Activated CD8-positive, alpha-beta memory T cell treated with anti-CD3 and anti-CD28 coated beads, Interleukin-2, amount 50 U/mL, for 24 hours (primary cell): ENCODE measurements around the gene LAMB3.

Experiments used
- DNase-seq: peaks from one replicate; pipeline ENCODE4 v3.0.0-alpha.2; 2020; ENCODE audit errors: extremely low read depth

LAMB3 gene

DNA sequence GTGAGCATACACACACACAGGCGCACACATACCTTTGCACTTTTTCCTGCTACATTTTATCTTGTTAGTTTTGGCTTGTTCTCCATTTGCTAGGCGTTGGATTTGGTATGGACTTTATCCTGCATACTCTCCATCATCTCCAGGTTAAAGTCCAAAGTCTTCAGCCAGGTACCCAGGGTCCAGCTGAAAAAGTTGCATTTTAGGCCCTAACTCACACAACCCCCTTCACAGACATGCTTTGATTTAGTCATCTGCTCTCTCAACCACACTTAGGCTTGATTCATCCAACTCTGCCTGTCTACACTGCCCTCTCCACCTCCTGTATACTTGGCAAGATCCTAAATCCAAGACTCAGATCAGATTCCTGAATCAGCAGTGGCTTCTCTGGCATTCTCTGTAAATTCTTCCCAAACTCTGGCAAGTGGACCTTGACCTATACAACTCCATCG lies 10.7 kb upstream of the LAMB3 start:
- no peak for DNase-seq

GRCh38 chr1:209661071-209661470 lies 8.8 kb upstream of the LAMB3 start:
- no peak for DNase-seq

DNA sequence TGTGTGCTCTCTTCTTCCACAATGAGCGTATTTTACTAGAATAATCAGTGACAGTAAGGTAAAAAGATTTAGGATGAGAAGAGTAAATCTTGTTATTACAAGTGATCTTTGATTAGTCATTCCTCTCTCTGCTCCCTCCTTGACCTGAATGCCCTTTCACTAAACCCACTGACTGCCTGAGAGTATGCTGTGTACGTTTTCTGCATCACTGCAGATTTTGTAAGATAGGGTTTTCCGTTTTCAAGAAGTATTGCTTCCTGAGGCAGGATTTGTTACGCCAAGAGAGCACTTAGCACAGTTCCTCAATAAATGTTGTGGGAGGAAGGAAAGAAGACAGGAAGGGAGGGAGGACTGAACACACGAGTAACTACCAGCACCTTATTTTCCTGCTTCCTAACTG lies 7.7 kb upstream of the LAMB3 start:
- no peak for DNase-seq

DNA sequence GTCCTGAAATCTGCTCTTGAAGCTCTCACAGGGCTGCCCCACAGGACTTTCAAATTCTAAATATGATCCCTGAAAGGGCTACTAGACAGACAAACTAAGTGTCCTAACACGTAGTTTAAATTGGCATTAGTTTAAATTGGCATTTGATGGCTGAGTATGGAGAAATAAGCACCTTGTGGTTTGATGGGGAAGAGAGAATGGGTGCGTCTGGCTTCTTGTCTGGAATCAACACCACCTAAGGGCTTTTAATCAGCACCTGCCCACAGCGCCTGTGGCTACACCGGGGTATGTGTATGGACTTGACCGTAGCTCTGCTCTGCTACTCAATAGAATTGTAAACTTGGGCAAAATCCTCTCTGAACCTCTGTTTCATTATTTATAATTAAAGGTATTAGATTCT lies 5.7 kb upstream of the LAMB3 start:
- DNase-seq: no peak

- DNase-seq: no peak
Observed at GRCh38 chr1:209657140-209657879, 5.1 kb upstream of the LAMB3 start.

- DNase-seq: no peak
Observed at GRCh38 chr1:209655411-209656231, 3.4 kb upstream of the LAMB3 start.

DNA sequence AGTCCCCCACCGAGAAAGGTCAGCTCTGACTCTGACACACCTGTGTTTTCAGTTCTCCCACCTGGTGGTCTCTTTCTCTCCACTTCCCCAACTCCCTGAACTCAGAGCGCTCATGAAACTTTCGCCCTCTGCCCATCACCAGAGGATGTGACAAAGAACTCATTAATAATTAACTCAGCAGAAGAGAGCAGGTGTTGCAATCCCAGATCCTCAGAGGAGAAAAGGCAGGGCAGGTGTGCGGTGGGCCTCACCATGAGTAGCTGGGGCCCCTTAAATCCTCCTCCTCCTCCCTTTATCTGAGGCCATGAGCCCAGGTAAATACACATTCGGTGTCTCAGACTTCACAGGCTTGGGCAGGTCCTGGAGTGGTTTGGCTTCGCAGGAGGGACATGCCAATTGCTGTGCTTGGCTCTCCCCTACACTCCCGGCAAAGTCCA lies 1.7 kb upstream of the LAMB3 start:
- DNase-seq: no peak

DNA sequence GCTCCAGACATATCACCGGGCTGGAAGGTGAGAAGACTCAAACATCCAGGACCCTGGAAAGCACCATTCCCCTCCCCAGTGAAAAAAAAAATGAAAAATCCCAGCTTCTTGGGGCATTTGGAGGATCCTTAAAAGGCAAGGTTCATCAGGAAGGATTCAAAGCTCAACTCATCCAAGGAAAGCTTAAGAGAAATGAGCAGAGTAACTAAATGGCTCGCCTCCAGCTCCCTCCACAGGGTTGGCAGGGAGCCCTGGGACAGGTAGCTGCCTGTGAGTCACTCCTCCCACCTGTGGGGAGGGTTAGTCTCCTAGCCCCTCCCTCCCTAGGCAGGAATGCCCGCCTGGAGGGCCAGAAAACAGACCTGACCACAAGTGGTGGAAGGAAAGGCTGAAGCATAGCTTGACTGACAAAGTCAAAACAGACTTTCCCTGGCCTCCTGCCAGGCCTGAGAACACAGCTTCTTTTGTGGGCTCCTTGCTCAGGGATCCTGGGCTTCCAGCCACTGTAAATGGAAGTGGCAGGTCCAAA lies 712 bp upstream of the LAMB3 start:
- no peak for DNase-seq

GRCh38 chr1:209651138-209651587 lies 1.1 kb downstream of the LAMB3 start:
- DNase-seq: no peak

- no peak for DNase-seq
Observed at GRCh38 chr1:209650454-209650853, 1.8 kb downstream of the LAMB3 start.

GRCh38 chr1:209648931-209649776 lies 3.1 kb downstream of the LAMB3 start:
- DNase-seq: no peak

- DNase-seq: no peak
Observed at GRCh38 chr1:209648346-209648745, 3.9 kb downstream of the LAMB3 start.

DNA sequence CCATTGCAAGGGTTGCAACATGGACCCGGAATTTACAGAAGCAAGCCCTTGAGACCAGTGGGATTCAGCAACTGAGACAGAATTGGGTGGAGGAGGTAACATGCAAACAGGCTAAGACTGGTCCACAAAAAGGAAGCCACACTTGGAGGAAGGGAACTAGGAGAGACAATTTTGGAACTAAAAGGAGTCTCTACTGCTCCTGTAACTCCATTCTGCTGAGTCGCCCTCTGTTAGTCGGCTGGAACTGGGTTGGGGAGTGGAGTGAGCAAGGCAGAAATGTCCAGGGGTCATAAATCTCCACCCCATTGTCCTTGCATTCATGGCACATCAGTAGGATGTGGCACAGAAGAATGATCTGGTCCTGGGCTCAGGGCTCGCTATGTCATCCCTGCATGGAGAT lies 5.1 kb downstream of the LAMB3 start:
- DNase-seq: no peak

DNA sequence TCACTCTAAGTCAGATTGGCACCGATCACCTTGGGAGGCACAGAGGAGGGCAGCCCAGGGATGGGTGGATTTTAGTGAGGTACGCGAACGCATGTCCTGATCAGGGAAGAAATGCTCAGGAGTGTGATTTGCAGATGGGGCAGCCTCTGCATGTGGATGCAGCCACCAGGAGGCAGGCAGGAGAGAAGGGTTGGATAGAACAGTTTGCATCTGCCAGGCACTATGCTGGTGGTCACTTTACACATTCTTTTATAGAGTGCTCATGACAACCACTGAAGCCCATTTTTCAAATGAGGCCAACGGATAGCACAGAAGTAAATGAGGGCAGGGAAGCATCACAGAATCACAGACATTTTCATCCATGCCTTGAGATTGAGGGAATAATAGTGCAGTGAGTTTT lies 5.7 kb downstream of the LAMB3 start:
- no peak for DNase-seq

- DNase-seq: no peak
Observed at GRCh38 chr1:209645574-209646452, 6.4 kb downstream of the LAMB3 start.

DNA sequence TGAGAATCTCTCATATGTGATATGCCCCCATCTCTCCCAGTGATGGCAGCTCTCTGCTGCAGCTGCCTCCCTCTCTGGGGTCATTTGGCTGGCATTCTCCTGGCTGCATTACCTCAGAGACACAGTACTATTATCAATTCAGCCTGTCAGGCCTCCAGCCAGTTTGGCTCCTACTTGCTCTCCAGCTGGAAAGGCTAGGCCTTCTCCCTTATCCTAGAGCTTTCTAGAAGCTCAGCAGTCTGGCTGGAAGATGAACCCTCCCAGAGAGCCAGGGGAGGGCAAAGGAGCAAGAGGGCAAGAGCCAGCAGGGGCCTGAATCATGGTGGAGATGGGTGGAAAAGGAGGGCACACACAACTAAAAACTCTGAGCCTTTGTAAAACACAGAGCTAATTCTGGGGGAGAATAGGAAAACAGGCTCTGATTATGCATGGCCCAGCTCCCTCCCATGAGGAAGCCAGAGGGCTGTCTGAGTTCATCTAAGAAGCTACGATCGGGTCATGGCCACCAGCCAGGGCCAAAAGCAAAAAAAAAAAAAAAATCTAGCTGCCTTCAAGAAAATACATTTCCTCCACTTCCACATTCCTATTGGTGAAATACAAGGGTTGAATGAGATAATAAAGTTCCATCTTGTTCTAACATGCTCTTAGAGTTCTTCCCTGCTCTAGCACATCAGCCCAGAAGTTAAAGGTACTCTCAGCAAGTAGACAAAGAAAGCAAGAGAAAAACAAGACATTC lies 8.8 kb downstream of the LAMB3 start:
- DNase-seq: no peak

DNA sequence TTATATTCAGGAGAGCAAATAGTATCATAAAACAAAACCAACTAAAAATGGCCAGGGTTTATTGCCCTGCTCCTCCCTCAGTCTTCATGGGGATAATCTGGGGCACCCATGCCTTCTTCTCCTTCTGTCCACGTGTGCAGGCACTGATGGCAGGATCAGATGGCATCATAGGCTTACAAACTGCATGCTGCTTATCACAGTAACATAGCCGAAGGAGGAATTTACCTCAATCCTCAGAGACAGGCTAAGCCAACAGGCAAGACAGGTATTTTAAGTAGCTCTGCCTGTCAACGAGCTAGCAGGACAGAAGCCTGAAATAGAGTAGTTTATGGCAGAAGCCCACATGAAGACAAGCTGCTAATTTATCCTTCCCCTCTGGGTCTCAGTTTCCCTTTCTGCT lies 9.4 kb downstream of the LAMB3 start:
- no peak for DNase-seq

DNA sequence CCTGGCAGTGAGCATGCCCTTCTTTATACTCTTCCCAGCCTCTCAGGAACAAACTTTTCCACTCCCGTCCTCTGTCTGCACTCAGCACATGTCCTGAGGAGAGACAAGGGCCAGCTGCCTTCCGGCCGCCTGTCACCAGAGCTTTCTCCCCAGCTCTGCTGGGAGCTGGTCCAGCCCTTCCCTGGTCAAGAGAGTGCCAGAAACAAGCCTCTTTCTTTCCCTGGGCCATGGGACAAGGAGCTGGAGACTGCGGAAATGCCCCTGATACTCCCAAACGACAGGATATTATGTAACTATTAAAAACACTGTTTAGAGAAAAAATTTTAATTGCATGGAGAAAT lies 10.4 kb downstream of the LAMB3 start:
- no peak for DNase-seq

- DNase-seq: no peak
Observed at GRCh38 chr1:209635850-209636249, 16.4 kb downstream of the LAMB3 start.

DNA sequence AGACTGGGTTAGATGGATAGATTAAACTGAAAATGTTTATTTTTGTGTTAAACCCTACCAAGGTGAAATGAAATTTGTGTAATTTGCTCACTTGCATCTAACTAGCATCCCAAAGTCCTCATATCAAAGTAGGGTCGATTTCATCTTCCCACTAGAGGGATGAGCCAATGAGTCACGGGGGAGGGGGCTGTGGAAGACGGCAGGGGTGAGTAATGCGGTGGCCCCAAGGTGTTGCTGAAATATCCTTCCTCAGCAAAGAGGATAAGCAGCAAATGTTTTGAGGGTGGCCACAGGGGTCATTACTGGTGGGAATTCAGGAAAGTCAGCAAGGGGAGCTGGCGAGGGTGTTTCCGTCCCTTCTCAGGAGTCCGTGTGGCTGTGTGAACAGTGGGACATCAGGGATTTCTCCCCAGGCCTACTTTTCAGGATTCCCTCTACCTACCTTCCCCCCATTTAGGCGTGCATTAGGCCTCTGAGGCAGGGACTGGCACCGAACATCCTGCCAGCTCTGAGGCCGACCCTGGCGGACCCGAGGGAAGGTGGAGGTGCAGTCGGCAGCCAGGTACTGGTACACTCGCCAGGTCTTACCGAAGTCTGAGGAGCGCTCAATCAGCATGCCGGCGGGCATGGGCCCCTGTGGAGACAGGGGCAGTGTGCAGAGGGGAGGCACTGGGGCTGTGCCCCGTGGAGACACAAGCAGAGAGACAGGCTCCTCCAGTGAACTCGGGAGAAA lies 18.1 kb downstream of the LAMB3 start:
- no peak for DNase-seq
